GM18868 (cell line): ENCODE measurements around the gene AHDC1.

Experiments
- ATAC-seq: cut with Tn5 transposase; IDR thresholded peaks from one replicate; pipeline ENCODE4 v1.9.1; 2021; ENCODE audit warnings: mild to moderate bottlenecking, moderate library complexity; ENCODE audit not compliant: unreplicated experiment

Gene AHDC1

DNA sequence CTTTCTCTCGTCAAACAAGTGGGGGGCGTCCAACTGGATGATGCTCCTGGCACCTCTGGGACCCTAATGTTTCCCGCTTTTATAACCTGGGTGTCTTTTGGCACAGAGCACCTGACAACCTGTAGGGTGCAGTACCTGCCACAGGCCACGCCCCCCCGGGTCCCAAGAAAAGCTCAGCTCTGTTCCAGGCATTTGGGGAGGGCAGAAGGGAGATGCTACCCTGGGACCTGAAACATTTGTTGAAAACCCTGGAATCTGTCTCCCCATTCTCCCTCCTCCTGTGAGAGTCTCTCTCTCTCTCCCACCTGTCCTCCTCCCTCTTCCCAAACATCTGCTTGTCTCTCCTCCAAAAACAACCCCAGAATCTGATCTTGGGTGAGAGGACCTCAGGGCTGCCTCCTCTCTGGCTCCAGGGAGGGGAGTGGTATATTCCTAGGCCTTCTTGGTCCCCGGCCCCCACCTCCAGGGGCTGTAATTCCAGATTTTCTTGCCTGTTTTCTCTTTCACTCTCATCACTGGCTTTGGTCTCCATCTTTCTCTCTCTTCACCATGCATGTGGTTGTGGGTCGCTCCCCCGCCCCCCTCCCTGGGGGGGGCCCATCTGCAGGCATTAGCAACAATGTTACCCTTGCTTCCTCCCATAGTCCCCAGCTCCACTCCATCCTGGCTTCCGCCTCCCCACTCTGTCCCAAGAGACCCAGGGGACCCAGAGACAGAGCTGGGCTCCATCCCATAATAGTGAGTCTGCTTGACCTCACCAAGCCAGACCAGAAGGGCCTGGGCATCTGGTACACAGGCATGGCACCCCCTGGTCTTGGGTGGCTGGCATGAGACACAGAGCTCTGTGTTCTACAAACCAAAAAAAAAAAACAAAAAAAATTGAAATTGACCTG lies 4.1 kb downstream of the AHDC1 start:
- ATAC-seq, result no peak

- no peak for ATAC-seq
Measured at GRCh38 chr1:27598902-27599528, 4.9 kb downstream of the AHDC1 start.

DNA sequence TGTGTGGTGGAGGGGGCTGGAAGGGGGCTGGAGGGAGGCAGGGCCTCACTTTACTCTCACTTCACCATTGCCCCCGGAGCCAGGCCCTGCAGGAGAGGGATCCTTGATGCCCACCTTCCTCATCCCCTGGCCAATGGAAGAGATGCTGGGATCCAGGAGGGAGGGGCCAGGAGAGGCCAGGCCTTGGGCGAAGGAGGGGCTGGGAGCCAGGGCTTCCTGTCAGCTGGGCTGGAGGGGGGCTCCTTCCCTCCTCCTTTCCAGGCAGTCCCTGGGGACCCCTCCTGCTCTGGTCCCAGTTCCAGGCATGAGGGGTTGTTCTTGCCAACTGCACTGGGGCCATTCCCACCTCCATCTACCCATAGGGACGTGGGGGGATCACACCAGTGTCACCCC lies 5.7 kb downstream of the AHDC1 start:
- no peak for ATAC-seq

DNA sequence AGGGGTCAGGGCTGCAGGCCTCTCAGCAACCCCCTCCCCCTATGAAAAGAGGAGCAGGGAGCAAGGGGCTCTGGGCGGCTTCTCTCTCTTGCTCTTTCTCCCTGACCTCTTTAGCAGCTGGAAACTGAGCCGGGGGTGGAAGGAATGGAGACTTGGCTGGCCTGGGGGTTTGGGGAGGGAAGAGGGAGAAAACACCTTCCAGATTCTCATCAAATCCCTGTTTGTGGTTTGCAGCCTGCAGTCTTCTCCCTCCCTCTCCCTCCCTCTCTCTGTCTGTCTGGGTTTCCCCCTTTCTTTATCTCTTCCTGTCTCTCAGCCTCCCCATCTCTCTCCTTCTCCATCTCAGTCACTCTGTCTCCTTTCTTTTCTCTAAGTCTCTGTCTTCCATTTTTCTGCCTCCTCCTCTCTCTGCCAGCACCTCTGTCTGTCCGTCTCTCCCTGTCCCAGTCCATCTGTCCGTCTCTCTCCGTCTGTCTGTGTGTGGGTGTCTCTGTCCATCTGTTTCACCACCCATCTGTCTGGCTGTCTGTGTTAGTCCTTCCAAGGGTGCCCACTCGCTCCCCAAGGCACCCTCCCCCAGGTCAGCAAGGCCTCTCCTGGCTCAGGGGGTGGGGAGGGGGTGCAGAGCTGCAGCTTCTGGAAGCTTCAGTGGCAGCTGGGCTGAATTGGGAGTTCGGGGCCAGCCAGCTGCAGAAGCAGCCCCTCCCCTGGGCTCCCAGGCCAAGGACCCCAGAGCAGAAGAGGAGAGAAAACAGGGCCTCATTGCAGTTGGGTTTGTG lies 6.2 kb downstream of the AHDC1 start:
- no peak for ATAC-seq

- ATAC-seq, result no peak
Measured at GRCh38 chr1:27596986-27597385, 7.0 kb downstream of the AHDC1 start.

DNA sequence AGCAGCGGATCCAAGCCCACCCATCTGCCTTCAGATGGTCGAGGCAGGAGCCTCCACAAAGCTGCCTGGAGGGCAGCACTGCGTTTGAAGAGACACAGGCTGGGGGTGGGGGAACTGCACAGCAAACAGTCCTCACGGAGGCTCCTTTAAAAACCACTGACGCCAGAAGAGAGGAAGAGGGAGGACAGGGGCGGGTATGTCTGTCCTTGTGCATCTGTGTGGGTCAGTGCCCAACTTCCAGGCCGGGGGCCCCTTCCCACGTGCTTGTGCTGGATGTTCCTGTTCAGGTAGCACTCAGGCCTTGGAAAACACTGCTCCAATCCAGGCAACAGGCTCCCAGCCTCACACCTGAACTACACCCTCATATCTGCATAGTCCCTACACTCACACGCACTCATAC lies 7.7 kb downstream of the AHDC1 start:
- ATAC-seq, result no peak

DNA sequence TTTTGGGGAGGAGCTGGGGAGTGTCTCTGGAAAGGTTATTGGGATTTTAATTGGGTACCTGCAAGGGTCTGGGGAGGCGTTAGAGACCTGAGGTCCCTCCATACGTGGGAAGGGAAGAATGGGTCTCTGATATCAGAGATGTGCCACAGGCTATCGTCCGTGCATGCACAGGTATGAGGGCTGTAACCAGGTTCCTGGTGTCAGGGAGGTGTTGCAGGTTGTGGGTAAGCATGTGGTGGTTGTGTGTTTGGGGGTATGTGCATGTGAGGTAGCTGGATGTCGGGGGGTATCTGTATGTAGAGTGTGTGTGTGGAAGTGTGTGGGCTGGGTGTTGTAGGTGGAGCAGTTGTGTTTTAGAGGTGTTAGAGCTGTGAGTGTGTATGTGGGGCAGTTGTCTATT lies 8.3 kb downstream of the AHDC1 start:
- no peak for ATAC-seq

DNA sequence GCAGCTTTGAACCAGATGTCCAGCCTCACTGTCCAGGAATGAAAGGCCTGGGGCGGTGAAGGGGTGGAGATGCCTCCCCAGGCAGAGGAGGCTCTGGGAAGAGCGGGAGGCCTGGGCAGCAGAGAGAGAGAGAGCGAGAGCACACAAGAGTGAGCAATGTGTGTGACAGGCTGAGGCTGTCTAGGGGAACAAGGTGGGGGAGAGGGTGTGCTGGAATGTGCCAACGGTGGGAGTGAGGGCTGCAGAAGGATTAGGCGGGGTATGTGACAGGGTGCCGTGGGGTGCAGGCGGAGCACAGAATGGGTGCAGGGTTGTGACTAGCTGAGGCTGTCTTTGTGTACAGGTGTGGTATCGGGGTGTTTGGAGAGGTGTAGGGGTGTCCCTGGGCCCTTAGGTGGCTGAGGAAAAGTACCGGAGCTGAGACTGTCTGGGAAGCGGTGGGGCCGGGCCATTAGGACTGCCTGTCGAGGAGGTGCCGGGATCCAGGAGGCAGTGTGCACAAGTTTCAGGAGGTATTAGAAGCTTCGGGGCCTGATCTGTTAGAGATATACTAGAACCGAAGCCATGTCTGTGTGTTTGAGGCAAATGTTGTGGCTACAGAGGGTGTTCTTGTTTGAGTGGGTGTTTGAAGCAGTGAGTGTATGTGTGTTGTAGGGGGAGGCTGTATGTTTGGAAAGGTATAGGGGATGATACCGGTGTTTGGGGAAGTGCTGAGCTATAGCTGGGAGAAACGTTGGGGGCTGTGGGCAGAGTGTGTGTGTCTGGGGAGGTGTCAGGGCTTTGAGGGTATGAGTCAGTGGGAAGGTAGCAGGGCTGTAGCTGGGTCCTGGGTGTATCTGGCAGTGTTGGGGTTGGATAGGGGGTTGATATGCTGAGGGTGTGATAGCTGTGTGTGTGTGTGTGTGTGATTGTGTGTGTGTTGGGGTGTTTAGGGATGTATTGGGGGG lies 9.1 kb downstream of the AHDC1 start:
- ATAC-seq, result no peak

DNA sequence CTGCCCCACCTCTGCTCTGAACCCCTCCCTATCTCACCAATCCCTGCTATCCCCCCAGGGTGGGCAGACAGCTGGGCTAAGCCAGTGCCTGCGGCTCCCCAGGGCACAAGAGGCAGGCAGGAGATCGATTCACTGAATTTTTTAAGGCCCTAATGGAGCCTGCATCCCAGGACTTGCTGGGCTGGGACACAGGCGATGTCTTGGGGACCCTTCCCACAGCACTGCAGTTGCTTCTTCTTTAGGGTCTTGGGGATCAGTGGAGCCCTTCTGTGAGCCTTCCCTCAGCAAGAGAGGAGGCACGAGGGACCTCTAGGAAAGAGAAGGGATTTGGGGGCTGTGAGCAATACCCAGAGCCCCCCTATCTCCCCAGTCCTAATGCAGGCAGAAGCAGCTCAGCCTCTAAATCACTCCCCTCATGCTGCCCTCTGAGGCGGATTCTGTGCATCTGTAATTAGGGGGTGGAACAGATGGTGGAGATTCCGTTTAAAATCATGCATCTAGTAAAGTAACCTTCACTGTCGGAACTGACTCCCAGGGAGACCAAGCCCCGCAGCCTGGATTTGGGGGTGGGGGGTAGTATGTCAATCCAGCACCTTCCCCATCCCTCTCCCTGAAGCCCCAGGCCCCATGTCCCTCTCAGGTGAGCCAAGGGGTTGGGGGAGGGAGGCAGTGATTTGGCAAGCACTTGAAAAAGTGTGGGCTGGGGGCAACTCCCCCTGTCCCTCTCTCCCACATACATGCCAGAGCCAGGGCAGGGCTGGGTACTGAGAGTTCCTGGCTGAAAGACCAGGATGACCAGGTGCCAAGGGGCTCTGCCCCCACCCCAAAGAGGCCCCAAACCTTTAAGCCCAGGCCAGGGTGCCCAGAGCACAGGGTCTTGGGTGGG lies 10.0 kb downstream of the AHDC1 start:
- no peak for ATAC-seq

- ATAC-seq, result no peak
Measured at GRCh38 chr1:27592931-27593677, 10.8 kb downstream of the AHDC1 start.

DNA sequence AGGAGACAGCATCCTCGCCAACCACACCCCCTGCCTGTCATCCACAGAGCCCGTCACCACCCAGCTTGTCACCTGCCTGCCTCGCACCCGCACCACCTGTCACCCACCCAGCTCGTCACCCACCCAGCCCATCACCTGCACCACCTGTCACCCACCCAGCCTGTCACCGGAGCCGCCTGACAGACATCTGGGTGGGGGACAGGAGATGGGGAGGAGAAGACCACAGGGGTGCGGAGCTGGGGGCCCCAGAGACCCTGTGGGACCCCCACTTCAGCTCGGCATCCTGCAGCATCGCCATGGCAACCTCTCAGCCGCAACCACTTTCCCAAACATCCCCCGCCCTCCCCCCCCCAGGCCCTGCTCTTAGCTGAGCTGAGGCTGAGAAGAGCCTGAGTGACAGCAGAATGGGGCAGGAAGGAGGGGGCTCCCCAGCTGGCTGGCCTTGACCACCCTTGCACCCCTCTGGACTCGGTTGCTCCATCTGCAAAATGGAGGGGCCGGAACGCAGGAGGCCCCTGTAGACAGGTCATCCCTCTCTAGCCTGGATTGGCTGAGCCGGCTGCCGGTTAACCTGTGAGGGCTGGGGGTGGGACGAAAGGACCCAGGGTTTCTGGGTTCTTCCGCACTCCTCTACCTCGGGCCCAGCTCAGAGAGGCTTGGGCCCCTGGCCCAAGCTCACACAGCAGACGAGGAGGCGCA lies 11.6 kb downstream of the AHDC1 start:
- no peak for ATAC-seq

DNA sequence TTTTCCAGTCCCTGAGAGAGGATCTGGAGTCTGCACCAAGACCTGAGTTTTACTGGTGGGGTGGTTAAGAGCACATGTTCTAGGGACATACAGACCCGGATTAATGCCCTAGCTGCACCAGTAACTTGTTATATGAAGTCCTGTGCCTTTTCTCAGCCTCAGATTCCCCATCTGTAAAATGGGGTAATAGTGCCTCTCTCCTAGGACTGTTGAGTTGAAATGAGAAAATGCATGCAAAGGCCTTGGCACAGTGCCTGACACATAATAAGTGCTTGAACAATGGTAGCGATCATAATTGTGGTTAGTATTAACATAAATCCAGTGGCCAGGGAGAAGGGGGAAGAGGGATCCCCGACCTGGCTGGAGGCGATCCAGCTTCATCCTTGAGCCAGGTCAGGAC lies 12.3 kb downstream of the AHDC1 start:
- ATAC-seq, result no peak

- ATAC-seq, result no peak
Measured at GRCh38 chr1:27590917-27591508, 12.9 kb downstream of the AHDC1 start.

GRCh38 chr1:27589841-27590426 lies 14.0 kb downstream of the AHDC1 start:
- no peak for ATAC-seq

- ATAC-seq, result no peak
Measured at GRCh38 chr1:27589441-27589840, 14.5 kb downstream of the AHDC1 start.

- ATAC-seq, result no peak
Measured at GRCh38 chr1:27588256-27589232, 15.4 kb downstream of the AHDC1 start.
